ENCODE data around the gene CAMK1D.

- no peak for TF ChIP-seq CTCF (IDR thresholded peaks at IDR 0.05)
- TF ChIP-seq POLR2A (IDR thresholded peaks at IDR 0.05) = no peak
- no peak for TF ChIP-seq POLR2AphosphoS5 (IDR thresholded peaks at IDR 0.05)
Observed at GRCh38 chr10:12308736-12309375, 40.5 kb upstream of the CAMK1D start.

Measured in breast epithelium (tissue), 3 donors.